Left renal cortex interstitium (tissue), 4 donors: ENCODE measurements around the gene RIMBP2. TPM values are rescaled to one million over a fixed set of nuclear protein-coding genes. Genes with fewer than 3 reads are reported as not detected.
A peak's percentile ranks its signal among the peaks of the same experiment; 100 is the strongest.

ENCODE experiments used
- DNase-seq, 4 donors: peaks; one replicate each; pipeline ENCODE4 v3.0.0-alpha.2; 2013; ENCODE audit warnings: low read depth in 4 of 4, low spot score in 2 of 4, missing footprints in 1 of 4
- polyA plus RNA-seq, 4 donors: library from polyadenylated mRNA; unstranded; fragments of 120-200 nt; gene quantifications; one replicate each; pipeline ENCODE4 v1.2.1, GENCODE V29; 2013; ENCODE audit not compliant: insufficient read length in 4 of 4

RIMBP2 gene
- polyA plus RNA-seq, 4 donors, result 12.7 to 24.3 (median 16.3) TPM

DNA sequence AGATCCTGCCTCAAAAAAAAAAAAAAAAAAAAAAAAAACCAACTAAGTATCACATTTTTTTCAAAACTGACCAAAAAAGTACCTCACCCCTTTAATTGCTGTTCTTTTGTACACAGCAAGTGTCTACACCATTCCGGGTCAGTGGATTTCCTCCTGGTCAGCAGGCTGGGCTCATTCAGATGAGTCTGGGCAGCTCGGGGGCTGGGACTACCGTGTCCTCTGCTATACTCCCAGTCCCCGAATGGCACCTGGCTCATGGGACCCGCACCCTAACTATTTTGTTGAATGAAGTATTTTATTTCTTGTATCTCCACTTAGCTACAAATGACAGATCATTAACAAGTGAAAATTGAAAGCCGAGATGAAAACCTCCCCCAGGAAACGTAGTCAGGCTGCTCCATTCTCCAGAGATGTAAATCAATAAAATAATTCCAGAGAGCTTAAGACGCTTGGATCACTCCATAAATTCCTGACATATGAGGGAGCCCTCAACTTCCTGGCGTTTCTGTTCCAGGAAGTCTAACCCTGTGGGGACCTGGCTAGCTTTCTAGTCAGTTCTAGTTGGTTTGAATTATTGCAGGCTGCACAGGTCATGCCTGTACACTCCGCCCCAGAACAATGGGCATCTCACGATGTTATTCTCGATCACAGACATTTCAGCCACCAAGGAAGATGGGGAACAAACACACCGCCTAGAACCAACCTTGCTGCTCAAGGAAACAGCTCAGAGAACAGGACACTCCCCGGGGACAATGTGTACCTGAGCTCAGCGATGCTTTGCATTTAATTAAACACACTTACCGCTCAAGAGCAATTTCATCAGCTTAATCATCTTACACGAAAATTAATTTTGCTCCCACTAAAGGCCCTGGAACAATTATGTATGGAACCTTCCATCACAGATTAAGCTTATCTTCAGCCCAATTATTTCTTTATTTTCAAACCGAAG is 76.3 kb downstream of the RIMBP2 start:
- no peak for DNase-seq

GRCh38 chr12:130636370-130636769 is 79.7 kb downstream of the RIMBP2 start:
- no peak for DNase-seq

GRCh38 chr12:130634866-130635265 is 81.2 kb downstream of the RIMBP2 start:
- no peak for DNase-seq

- DNase-seq, result peak in 1 of 4 donors; percentile 56
Observed at GRCh38 chr12:130633771-130634170, 82.3 kb downstream of the RIMBP2 start.

GRCh38 chr12:130632642-130633041 is 83.5 kb downstream of the RIMBP2 start:
- peak in 1 of 4 donors; percentile 50 for DNase-seq

- DNase-seq, result no peak
Observed at GRCh38 chr12:130628304-130628703, 87.8 kb downstream of the RIMBP2 start.

GRCh38 chr12:130627175-130627574 is 88.9 kb downstream of the RIMBP2 start:
- DNase-seq, result no peak

- no peak for DNase-seq
Observed at GRCh38 chr12:130626601-130627000, 89.5 kb downstream of the RIMBP2 start.

GRCh38 chr12:130625201-130625600 is 90.9 kb downstream of the RIMBP2 start:
- DNase-seq, result no peak

GRCh38 chr12:130622803-130623202 is 93.3 kb downstream of the RIMBP2 start:
- DNase-seq, result no peak

DNA sequence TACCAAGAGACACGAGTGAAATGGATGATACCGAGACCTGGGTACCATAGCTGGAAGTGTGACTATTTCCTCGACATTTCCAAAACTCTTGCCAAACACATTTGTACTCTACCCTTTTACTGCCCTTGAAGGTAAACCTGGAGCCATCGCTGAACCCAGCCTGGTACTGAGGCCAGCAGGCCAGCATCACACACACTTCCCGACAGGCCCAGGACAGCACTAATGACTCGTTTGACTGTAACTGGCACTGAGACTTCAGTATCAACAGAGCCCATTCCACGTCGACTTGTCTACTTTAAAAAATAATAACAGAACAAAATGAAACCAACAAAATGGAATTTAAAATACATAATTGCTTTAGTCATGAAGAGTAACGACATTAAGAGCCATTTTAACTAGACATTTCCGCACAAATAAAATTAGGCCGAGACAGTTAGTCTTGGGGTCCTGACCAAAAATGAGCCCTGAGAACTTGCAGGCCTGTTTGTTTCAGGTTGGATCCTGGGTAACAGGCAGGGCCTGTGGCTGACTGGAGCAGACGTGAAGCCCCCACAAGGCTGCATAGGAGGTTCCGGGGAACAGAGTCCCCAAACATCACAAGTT is 94.3 kb downstream of the RIMBP2 start:
- no peak for DNase-seq

DNA sequence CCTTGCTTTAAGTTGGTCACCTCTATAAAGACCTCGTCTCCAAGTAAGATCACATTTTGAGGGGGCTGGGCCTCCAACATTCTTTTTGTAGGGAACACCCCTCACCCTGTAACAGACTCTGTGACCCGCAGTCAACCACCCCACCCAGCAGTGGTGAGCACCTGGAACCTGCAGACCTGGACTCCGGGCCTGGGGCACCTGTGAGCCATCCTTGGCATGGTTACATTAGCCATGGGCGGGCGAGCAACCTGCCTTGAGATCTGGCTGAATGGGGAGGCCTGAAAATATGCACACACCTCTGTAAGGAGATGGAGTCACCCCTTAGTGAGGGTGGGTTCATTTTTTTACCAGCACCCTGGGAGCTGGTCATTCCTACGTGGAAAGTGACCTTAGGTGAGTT is 95.3 kb downstream of the RIMBP2 start:
- DNase-seq, result no peak

DNA sequence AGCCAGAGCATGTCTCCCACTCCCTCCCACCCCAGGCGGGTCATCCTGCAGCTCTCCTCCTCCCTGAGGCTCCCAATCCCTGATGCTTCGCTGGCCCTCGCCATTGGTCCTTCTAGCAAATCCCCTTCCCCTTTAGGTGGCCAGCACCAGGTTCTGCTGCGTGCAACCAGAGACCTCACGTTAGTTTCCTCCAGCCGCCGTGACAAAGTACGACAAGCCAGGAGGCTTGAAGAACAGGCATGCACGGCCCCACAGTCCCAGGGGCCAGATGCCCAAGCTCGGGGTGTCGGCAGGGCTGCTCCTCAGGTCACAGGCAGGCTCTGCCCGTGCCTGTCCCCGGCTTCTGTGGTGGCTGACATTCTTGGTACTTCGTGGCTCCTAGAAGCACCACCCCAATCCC is 95.8 kb downstream of the RIMBP2 start:
- no peak for DNase-seq

DNA sequence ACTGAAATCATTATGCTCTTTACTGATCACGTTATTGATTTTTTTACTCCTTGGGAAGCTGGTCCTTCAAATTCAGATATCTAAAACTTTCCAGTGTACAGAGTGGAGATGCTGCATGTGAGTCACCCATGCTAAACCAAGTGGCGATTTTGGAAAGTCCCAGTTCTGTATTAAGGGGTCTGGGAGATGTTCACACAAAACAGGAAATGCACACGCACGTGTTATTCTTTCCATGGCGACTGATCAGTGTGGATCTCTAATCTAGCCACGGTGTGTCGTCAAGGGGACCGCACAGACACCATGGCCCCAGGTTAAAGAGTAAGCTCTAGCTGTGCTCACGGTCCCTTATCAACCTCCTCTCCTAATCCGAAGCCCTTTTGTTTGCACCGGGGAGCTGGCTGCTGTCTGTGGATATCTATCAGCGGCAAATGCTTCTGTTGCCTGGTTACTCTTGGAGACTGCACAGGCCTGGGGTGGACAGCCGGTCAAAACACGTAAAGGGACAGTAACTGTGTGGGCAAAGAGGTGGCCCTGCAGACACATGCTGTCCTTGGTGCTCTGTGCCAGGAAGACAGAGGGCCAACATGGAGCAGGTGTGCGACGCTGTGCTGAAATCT is 96.6 kb downstream of the RIMBP2 start:
- no peak for DNase-seq

- DNase-seq, result no peak
Observed at GRCh38 chr12:130617219-130617618, 98.9 kb downstream of the RIMBP2 start.

GRCh38 chr12:130615861-130616345 is 100.2 kb downstream of the RIMBP2 start:
- DNase-seq, result no peak

DNA sequence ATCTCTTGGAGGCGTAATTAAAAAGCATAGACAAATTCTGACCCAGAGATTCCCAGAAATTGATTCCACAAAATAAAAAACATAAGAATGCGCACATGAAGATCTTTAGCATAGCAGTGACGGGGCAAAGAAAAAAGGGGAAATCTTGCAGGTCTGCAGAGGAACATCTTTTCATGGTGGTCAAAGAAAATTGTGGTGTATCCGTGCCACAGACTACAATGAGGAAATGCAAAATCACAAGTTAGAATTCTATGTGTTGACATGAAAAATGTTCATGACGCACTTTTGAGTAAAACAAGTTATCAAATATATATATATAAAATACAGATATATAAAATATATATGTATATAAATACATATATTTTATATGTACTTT is 101.6 kb downstream of the RIMBP2 start:
- no peak for DNase-seq

DNA sequence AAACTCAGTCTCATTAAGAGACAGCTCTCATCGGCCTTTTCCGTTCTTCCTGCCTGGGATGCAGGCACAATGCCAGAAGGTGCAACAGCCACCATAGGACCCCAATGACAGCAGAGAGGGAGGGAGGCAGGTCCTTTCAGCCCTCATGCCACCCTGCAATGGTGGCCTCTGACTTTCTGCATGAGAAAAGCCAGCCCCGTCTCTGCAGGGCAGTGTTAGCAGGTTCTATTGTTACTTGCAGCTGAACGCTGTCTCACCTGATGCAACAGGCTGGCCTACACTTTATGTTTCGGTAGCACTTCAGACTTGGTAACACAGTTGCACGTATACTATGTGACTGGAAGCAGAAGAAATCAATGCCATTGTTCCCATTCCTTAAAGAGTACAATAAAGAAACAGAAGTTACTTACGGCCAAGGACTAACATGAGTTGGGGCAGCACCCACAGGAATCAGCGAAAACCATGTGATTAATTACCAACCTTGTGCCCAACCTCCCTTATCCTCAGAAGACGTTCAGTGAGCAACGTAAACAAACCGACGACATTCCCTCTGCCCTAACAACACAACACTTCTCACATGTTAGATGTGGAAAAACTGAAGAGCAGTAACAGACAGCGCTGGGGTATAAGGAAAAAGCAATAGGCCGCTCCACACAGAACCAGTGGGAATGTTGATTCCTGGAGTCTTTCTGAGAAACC is 102.1 kb downstream of the RIMBP2 start:
- no peak for DNase-seq

DNA sequence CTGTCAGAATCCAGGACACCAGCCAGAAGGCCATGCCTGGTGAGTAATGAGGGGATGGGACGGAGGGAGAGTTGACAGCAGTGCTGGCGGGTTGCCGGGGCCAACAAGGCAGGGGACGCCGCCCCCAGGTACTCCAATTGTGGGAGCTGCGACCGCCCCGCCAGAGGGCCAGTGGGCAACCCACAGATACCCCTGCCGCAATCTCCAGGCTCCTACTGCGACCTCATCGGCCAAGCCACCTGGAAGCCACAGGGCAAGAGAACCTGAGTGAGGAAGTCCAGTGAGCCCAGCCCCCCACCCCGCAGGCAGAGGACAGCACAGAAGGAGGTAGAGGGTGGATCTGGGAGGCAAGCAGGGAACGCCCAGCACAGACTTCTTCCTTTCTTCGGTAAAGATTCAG is 103.0 kb downstream of the RIMBP2 start:
- DNase-seq, result no peak

DNA sequence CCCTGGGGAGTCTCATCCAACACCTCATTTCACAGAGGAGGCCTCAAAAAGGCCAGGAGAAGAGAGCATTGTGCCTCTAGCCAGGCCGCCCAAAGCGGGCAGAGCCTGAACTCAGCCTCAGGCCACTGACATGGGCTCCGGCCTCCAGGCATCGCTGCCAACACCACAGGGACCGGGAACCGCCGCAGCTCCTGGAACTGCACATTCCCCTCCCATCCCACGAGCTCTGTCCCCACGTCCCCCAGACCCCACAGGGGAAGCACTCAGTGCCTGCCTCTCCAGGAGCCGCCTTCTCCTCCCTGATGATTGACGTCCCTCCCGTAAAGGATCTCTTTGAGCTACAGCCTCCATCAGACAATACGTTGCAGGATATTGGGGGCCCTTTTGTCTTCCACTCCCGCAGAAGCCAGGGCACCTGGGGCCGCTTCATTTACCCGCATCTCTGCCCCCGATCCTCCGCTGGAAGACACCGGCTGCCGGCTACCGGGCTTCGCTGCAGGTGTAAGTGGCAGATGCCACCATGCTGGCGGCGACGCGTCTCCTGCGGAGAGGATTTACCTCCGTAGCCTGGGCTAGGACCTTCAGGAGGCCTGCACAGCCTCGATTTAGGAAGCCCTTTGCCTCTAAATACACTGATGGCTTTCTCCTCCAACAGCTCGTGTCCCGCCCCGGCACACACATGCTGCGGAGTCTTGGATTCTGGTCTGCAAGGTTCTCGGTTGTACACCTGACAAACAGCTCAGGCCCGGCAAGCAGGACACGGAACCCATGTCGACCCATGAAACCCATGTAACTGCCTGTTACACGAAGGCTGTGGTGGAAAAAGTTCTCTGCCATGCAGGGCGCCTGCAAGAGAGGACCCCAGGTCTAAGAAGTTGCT is 104.8 kb downstream of the RIMBP2 start:
- DNase-seq, result no peak
